NB4 (cell line): ENCODE results near the gene TYRO3.

Experiments used
- CTCF ChIP-seq: IDR thresholded peaks from one replicate; pipeline ENCODE4 v1.5.1; 2012; ENCODE audit warnings: low read depth, low read length
- MAX ChIP-seq: IDR thresholded peaks from 2 replicates; pipeline ENCODE4 v1.6.1; 2011; ENCODE audit warnings: low read depth, low read length
- POLR2A ChIP-seq: IDR thresholded peaks from 2 replicates; pipeline ENCODE4 v1.6.1; 2011; ENCODE audit warnings: mild to moderate bottlenecking; ENCODE audit not compliant: insufficient read length; ENCODE audit errors: extremely low read depth

GRCh38 chr15:41513506-41514227 lies 45.3 kb upstream of the TYRO3 start, which contains the start of gene LTK:
- TF ChIP-seq CTCF (no peak), POLR2A (peak; percentile 76), MAX (peak; percentile 82)
